Neural progenitor cell (in vitro differentiated cells): ENCODE results near the gene COMP. TPM values are rescaled to one million over a fixed set of nuclear protein-coding genes. Genes with fewer than 3 reads are reported as not detected.
A peak's percentile ranks its signal among the peaks of the same experiment; 100 is the strongest.

Experiments used
- DNase-seq: peaks from one replicate; pipeline ENCODE4 v3.0.0-alpha.2; 2016; ENCODE audit warnings: low spot score
- H2AFZ ChIP-seq: fragments of 200-600 bp; sonication (generic); replicated peaks from 2 replicates; pipeline ENCODE4 v1.6.1; 2016; ENCODE audit warnings: antibody characterized with exemption
- H3F3A ChIP-seq: fragments of 200-600 bp; sonication (generic); 2 replicates; pipeline ENCODE4 v1.6.1; 2016; ENCODE audit warnings: antibody characterized with exemption, low read depth
- H3K27ac ChIP-seq: fragments of 200-600 bp; sonication (generic); 2 replicates; pipeline ENCODE4 v1.5.1; 2016; ENCODE audit warnings: mild to moderate bottlenecking
- H3K27me3 ChIP-seq: fragments of 200-600 bp; sonication (generic); 2 replicates; pipeline ENCODE4 v1.6.1; 2016; ENCODE audit warnings: mild to moderate bottlenecking, moderate library complexity
- H3K36me3 ChIP-seq: fragments of 200-600 bp; sonication (generic); 2 replicates; pipeline ENCODE4 v1.5.1; 2016
- H3K4me1 ChIP-seq: fragments of 200-600 bp; sonication (generic); 2 replicates; pipeline ENCODE4 v1.6.1; 2016; ENCODE audit warnings: mixed run types
- H3K4me2 ChIP-seq: fragments of 200-600 bp; sonication (generic); 2 replicates; pipeline ENCODE4 v1.6.1; 2016
- H3K4me3 ChIP-seq: fragments of 200-600 bp; sonication (generic); 2 replicates; pipeline ENCODE4 v1.5.1; 2016
- H3K79me2 ChIP-seq: fragments of 200-600 bp; sonication (generic); 2 replicates; pipeline ENCODE4 v1.6.1; 2016; ENCODE audit warnings: low read depth
- H3K9ac ChIP-seq: fragments of 200-600 bp; sonication (generic); 2 replicates; pipeline ENCODE4 v1.6.1; 2016
- H3K9me3 ChIP-seq: fragments of 200-600 bp; sonication (generic); 2 replicates; pipeline ENCODE4 v1.5.1; 2016; ENCODE audit warnings: low read depth
- H4K20me1 ChIP-seq: fragments of 200-600 bp; sonication (generic); 2 replicates; pipeline ENCODE4 v1.6.1; 2016; ENCODE audit warnings: low read depth
- H3K27ac Mint-ChIP-seq: 3 replicates; pipeline ENCODE4 v1.8.0; 2021; ENCODE audit warnings: mixed read lengths
- H3K27me3 Mint-ChIP-seq: 2 replicates; pipeline ENCODE4 v1.8.0; 2022; ENCODE audit warnings: low read depth, mild to moderate bottlenecking, inconsistent platforms, moderate library complexity, mixed read lengths; ENCODE audit not compliant: insufficient read depth
- H3K36me3 Mint-ChIP-seq: 3 replicates; pipeline ENCODE4 v1.8.0; 2021; ENCODE audit warnings: mixed read lengths
- H3K4me1 Mint-ChIP-seq: 3 replicates; pipeline ENCODE4 v1.8.0; 2021; ENCODE audit warnings: mixed read lengths
- H3K4me3 Mint-ChIP-seq: 3 replicates; pipeline ENCODE4 v1.8.0; 2021; ENCODE audit warnings: mild to moderate bottlenecking, moderate library complexity, mixed read lengths
- H3K9me3 Mint-ChIP-seq: 3 replicates; pipeline ENCODE4 v1.8.0; 2020; ENCODE audit warnings: mixed read lengths
- CTCF ChIP-seq: fragments of 200-600 bp; sonication (generic); IDR thresholded peaks from 2 replicates; pipeline ENCODE4 v1.5.1; 2017; ENCODE audit warnings: antibody characterized with exemption, mild to moderate bottlenecking
- EZH2 ChIP-seq: fragments of 200-600 bp; sonication (generic); IDR thresholded peaks from 2 replicates; pipeline ENCODE4 v1.6.1; 2017; ENCODE audit warnings: antibody characterized with exemption, mild to moderate bottlenecking, moderate library complexity
- EZH2phosphoT487 ChIP-seq: fragments of 200-600 bp; sonication (generic); IDR thresholded peaks from 2 replicates; pipeline ENCODE4 v1.6.1; 2017; ENCODE audit warnings: antibody characterized with exemption
- total RNA-seq: library from RNA; depleted of rRNA; stranded (reverse); fragments of >200 nt; gene quantifications from 2 replicates; pipeline ENCODE4 v1.2.3, GENCODE V29; 2015; ENCODE audit warnings: low replicate concordance

Gene COMP
- total RNA-seq, 1 donor from 2014 or later = not detected

GRCh38 chr19:18789883-18790565 is 1.1 kb downstream of the COMP start:
- peak; percentile 87 for DNase-seq

GRCh38 chr19:18789422-18789869 is 1.7 kb downstream of the COMP start:
- Histone ChIP-seq H4K20me1 (peaks cover 72% of the 10 kb centered on the region), H3F3A (peaks cover 22% of the 10 kb centered on the region), H3K36me3 (no peaks in the 10 kb centered on the region), H3K4me3 (peak overlapping the region; percentile 34), H3K4me2 (peak overlapping the region; percentile 61), H3K9ac (no peak overlapping the region), H2AFZ (no peak overlapping the region), H3K4me1 (peaks cover 9% of the 10 kb centered on the region), H3K79me2 (no peaks in the 10 kb centered on the region), H3K9me3 (no peaks in the 10 kb centered on the region), H3K27ac (no peak overlapping the region), H3K27me3 (peaks cover 100% of the 10 kb centered on the region)
- Mint-ChIP-seq H3K9me3 (peaks cover 9% of the 10 kb centered on the region), H3K4me1 (peaks cover 23% of the 10 kb centered on the region), H3K27me3 (peaks cover 84% of the 10 kb centered on the region), H3K36me3 (peaks cover 5% of the 10 kb centered on the region), H3K27ac (no peak overlapping the region), H3K4me3 (peak overlapping the region; percentile 79)
- no peak for DNase-seq
- TF ChIP-seq EZH2phosphoT487 = peak; percentile 87
- TF ChIP-seq CTCF = no peak
- TF ChIP-seq EZH2 = peak; percentile 71

More at GRCh38 chr19:18789883-18790565, 1.1 kb downstream of the COMP start:
- Mint-ChIP-seq H3K9me3 (peaks cover 9% of the 10 kb centered on the region), H3K27ac (no peak overlapping the region), H3K36me3 (peaks cover 5% of the 10 kb centered on the region), H3K4me1 (peaks cover 22% of the 10 kb centered on the region), H3K27me3 (peaks cover 87% of the 10 kb centered on the region), H3K4me3 (peak overlapping the region; percentile 70)
- Histone ChIP-seq H3K27me3 (peaks cover 100% of the 10 kb centered on the region), H3K79me2 (no peaks in the 10 kb centered on the region), H4K20me1 (peaks cover 68% of the 10 kb centered on the region), H3K9ac (no peak overlapping the region), H3K27ac (no peak overlapping the region), H3F3A (peaks cover 22% of the 10 kb centered on the region), H2AFZ (no peak overlapping the region), H3K4me2 (peak overlapping the region; percentile 61), H3K36me3 (no peaks in the 10 kb centered on the region), H3K4me1 (peaks cover 9% of the 10 kb centered on the region), H3K4me3 (peak overlapping the region; percentile 34), H3K9me3 (no peaks in the 10 kb centered on the region)
- TF ChIP-seq CTCF (no peak), EZH2phosphoT487 (no peak), EZH2 (no peak)

GRCh38 chr19:18788529-18789421 is 2.3 kb downstream of the COMP start:
- H3K27ac Mint-ChIP-seq = no peak overlapping the region
- H3K9me3 Mint-ChIP-seq = peaks cover 9% of the 10 kb centered on the region
- H3K4me3 ChIP-seq = no peak overlapping the region
- no peak for TF ChIP-seq CTCF
- TF ChIP-seq EZH2phosphoT487 = peak; percentile 98
- TF ChIP-seq EZH2 = peak; percentile 99
- peaks cover 79% of the 10 kb centered on the region for H3K27me3 Mint-ChIP-seq
- H3K36me3 ChIP-seq = no peaks in the 10 kb centered on the region
- H3K36me3 Mint-ChIP-seq = peaks cover 5% of the 10 kb centered on the region
- H3K9me3 ChIP-seq = no peaks in the 10 kb centered on the region
- no peak overlapping the region for H3K9ac ChIP-seq
- H3K4me1 ChIP-seq = peaks cover 9% of the 10 kb centered on the region
- H3F3A ChIP-seq = peaks cover 22% of the 10 kb centered on the region
- peak; percentile 32 for DNase-seq
- peaks cover 76% of the 10 kb centered on the region for H4K20me1 ChIP-seq
- no peak overlapping the region for H2AFZ ChIP-seq
- no peak overlapping the region for H3K27ac ChIP-seq
- peaks cover 100% of the 10 kb centered on the region for H3K27me3 ChIP-seq
- H3K4me2 ChIP-seq = peak overlapping the region; percentile 49
- H3K4me3 Mint-ChIP-seq = peak overlapping the region; percentile 79
- H3K79me2 ChIP-seq = no peaks in the 10 kb centered on the region
- peaks cover 25% of the 10 kb centered on the region for H3K4me1 Mint-ChIP-seq
